ENCODE measurements around the gene CASKIN2. TPM values are rescaled to one million over a fixed set of nuclear protein-coding genes. Genes with fewer than 3 reads are reported as not detected.

Gene CASKIN2, protein sequence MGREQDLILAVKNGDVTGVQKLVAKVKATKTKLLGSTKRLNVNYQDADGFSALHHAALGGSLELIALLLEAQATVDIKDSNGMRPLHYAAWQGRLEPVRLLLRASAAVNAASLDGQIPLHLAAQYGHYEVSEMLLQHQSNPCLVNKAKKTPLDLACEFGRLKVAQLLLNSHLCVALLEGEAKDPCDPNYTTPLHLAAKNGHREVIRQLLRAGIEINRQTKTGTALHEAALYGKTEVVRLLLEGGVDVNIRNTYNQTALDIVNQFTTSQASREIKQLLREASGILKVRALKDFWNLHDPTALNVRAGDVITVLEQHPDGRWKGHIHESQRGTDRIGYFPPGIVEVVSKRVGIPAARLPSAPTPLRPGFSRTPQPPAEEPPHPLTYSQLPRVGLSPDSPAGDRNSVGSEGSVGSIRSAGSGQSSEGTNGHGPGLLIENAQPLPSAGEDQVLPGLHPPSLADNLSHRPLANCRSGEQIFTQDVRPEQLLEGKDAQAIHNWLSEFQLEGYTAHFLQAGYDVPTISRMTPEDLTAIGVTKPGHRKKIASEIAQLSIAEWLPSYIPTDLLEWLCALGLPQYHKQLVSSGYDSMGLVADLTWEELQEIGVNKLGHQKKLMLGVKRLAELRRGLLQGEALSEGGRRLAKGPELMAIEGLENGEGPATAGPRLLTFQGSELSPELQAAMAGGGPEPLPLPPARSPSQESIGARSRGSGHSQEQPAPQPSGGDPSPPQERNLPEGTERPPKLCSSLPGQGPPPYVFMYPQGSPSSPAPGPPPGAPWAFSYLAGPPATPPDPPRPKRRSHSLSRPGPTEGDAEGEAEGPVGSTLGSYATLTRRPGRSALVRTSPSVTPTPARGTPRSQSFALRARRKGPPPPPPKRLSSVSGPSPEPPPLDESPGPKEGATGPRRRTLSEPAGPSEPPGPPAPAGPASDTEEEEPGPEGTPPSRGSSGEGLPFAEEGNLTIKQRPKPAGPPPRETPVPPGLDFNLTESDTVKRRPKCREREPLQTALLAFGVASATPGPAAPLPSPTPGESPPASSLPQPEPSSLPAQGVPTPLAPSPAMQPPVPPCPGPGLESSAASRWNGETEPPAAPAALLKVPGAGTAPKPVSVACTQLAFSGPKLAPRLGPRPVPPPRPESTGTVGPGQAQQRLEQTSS (N-terminal part only)
- 6.3 and 9.5 TPM in 2 replicates for total RNA-seq

DNA sequence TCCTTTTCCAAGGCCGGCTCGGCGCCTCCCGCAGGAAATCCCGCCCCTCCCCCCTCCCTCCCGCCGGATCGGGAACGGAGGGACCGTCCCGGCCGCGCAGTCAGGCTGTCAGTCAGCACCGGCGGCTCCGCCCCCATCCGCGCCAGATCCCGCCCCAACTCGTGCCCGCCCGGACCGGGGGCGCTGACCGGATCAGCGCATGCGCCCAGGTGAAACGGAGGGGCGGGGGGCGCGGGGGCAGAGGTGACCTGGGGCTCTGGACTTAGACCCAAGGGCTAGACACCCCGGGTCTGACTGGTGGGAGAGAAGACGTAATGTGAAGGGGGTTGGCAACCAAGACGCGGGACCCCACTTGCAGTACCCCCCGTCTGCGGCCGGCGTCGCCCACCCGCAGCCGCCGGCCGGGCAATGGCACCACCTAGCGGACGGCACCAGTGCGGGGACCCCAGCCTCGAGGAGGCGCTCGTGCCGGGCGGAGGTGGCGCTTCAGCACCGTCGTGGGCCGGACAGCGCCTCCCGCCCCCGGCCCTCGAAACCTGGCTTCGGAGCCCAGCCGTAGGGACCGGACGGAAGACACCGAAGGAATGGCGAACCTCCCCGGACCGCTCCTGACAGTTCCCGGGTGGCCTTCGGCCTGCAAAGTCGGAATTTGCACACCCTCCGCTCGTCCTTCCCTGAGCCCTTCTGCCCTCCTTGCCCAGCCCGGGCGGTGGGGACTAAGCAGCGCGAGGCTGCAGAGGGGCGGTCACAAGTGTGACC, at the start of gene CASKIN2:
CASKIN2 (minus strand) TSS at position 42 of the 759 bp plus-strand sequence. CDS start 1,733 bp downstream, outside the sequence.

DNA sequence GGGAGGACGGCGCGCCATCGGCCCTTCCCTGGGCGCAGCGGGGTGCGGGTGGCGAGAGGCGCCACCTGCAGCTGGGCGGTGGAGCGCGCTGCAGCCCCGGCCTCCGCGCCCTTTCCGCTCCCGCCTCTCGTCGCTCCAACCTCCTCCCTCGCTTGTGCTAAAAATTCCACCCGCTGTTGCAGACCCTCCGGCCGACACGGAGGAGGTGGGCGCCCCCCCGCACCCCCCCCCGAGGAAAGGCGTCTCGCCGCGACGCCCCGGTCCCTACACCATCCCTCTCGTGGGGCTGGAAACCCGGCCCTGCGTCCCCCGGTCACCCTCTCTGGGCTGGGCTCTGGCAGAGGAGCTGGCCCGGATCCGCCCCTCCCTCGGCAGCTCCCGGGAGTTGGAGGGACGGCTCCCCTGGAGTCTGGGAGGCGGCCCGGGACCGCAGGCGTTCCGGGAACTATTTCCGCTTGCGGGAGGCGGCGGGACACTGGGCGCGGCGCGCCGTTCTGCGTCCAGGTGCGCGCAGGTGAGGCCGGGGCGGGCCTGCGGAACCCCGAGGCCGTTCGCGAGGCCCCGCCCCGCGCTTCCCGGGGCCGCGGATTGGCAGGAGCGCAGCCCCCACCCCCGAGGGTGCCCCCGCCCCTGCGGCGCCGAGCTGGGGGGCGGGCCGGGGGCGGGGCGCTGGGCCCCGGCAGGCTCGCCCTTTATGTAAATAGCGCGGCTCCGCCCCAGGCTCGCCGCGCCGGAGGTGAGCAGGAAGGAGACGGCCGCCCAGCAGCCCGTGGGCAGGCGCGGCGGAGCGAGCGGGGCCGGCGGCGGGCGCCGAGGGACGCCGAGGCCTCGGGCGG, 9.9 kb upstream of the CASKIN2 start, which contains the start of gene LLGL2:
LLGL2 (plus strand) TSS at position 728 of the 836 bp plus-strand sequence. CDS start 17,730 bp downstream, outside the sequence.

DNA sequence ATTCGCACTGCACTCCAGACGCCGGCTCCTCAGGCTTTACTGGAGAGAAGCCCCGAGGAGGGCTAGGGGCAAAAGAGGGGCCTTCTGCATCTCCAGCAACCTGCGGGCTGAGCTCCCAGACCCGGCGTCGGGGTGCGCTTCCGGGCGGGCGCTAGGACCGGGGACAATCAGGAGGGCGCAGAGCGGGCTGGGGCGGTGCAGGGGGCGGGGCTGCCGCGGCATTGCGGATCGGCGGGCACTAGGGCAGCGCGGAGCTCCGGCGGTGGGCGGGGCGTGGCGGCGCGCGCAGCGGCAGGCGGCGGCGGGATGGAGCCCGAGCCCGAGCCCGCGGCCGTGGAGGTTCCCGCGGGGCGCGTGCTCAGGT, 900 bp upstream of the CASKIN2 start, which contains the start of gene TSEN54:
TSEN54 (plus strand) TSS at position 274 of the 364 bp plus-strand sequence; CDS start at position 307, 33 bp downstream.

DNA sequence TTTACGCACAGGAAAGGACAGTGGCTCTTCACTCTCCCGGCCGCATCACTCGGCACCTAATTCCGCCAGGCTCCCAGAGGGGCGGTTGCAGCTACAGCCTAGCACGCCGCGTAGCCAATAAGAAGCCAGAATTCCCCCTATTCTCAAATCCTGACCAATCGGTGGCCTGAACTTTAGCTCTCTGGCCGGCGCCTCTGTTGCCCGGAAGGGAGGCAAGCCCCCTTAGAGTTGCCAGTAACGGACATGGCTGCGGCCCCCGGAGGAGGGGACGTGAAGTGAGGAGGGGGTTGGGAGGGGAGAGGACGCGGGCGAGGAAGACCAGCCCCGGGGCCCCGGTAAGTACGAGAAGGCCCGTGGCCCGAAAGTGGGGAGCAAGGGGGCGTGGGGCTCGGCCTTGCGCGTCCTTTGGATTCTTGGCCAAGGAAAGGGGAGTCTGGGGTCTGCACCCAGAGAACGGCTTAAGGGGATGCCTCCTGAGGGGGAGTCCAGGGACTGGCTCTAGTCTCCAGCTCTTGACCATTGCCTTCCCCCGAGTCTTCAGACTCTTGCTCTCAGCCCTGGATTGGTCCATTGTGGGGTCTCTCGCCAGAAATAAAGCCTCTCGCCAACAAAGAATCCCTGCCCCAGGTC, 58.8 kb downstream of the CASKIN2 start, which contains the start of gene TMEM94:
TMEM94 (plus strand) TSS at position 219 of the 630 bp plus-strand sequence. CDS start 15,271 bp downstream, outside the sequence.

Other genes with a start within 250 kb of the CASKIN2 start
- 15.2 and 37.2 TPM in 2 replicates for gene MIF4GD, start 244.3 kb downstream of the CASKIN2 start, total RNA-seq
- gene SLC25A19, start 226.1 kb downstream of the CASKIN2 start, total RNA-seq = 7.4 and 14.7 TPM in 2 replicates
- 49.9 and 83.7 TPM in 2 replicates for gene GRB2, start 109.9 kb downstream of the CASKIN2 start, total RNA-seq
- gene TMEM94, start 58.9 kb downstream of the CASKIN2 start, total RNA-seq = 38.7 and 41.3 TPM in 2 replicates
- gene TSEN54, start 991 bp upstream of the CASKIN2 start, total RNA-seq = 28.5 and 36.9 TPM in 2 replicates
- 14.5 and 14.7 TPM in 2 replicates for gene LLGL2, start 10.2 kb upstream of the CASKIN2 start, total RNA-seq
- 1.2 and 6.9 TPM in 2 replicates for gene MYO15B, start 72.3 kb upstream of the CASKIN2 start, total RNA-seq
- gene SMIM5, start 117.9 kb upstream of the CASKIN2 start, total RNA-seq = not detected in 2 replicates
- gene RECQL5, start 151.6 kb upstream of the CASKIN2 start, total RNA-seq = 13.2 and 17.3 TPM in 2 replicates
- 50.4 and 65.7 TPM in 2 replicates for gene SAP30BP, start 151.8 kb upstream of the CASKIN2 start, total RNA-seq
- gene ITGB4, start 205.9 kb upstream of the CASKIN2 start, total RNA-seq = 1,334 and 1,928 TPM in 2 replicates
- gene GALK1, start 249.7 kb upstream of the CASKIN2 start, total RNA-seq = 11.1 TPM in 2 replicates